ENCODE results near the gene SF1. TPM values are rescaled to one million over a fixed set of nuclear protein-coding genes. Genes with fewer than 3 reads are reported as not detected.
A peak's percentile ranks its signal among the peaks of the same experiment; 100 is the strongest.

SF1 gene
- total and polyA plus RNA-seq, 9 of the 15 experiments (the other 6 are each of a cell fraction or from before 2014, with no cell fraction given), result 13.1 to 334 (median 111) TPM

DNA sequence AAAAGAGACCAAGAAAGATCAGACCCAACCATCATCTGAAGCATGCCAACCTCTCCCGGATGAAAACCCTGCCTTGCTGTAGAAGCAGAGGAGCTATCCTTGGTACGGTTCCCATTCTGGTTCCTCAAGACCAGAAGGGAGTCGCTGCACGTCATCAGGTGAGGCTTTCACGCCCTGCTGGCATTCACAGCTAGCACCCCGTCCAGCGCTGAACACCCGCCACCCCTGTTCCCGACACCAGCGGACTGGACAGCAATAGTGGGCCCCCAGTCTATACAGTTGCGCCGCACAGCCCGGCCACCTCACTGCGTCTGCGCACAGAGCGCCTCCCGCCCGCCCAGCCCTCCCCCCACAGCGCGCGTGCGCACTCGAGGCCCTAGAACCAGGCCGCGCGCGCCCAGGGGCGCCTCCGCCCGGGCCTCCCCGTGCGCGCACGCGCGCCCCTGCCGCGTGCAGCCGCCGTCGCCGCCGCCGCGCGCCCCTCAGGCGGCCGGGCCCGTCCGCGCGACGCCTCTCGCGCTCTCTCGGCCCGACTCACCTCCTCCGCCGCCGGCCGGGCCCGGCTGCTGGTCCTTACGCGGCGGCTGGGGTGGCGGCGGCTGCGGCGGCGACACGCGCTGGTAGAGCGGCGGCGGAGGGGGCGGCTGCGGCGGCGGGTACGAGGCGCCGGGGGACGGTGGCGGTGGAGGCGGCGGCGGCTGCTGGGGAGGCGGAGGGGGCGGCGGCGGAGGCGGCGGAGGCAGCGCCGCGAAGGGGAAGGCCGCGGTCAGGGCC is 706 bp downstream of the SF1 start (continued):
- TF ChIP-seq MNT (conservative IDR thresholded peaks at IDR 0.05) (0 out of 4 replicates have a peak, but pooled peaks of 1 of the 2 experiments have one; percentile 39), SAP30 (IDR thresholded peaks at IDR 0.05; ENCODE audit: borderline replicate concordance, insufficient read depth, low read depth, low read length, poor library complexity, severe bottlenecking) (peak; percentile 66), TEAD4 (IDR thresholded peaks at IDR 0.05; ENCODE audit: low read length) (no peak), TEAD4 (CRISPR knock-in tag; IDR thresholded peaks at IDR 0.05; ENCODE audit: borderline replicate concordance) (no peak), ZNF740 (CRISPR knock-in tag; IDR thresholded peaks at IDR 0.05) (peak; percentile 57; the same call in 1 of the 2 replicates), ZNF740 (tag; IDR thresholded peaks at IDR 0.05) (no peak), E2F6 (IDR thresholded peaks at IDR 0.05; ENCODE audit: borderline replicate concordance in 1 of 2, extremely low read depth in 1 of 2, insufficient read depth in 1 of 2, insufficient read length in 1 of 2, low read depth in 1 of 2, low read length in 1 of 2, poor library complexity in 1 of 2, severe bottlenecking in 1 of 2) (peak; percentile 75 to 89), SIN3A (IDR thresholded peaks at IDR 0.05; ENCODE audit: borderline replicate concordance in 2 of 2, control insufficient read depth in 1 of 2, low read depth in 2 of 2, low read length in 2 of 2) (peak; percentile 62 to 66; a peak in 1 of 4 replicates), ZBTB34 (CRISPR knock-in tag; IDR thresholded peaks at IDR 0.05) (no peak), POLR2G (IDR thresholded peaks at IDR 0.05; ENCODE audit: low read depth, low read length) (peak; percentile 8; the same call in 1 of the 2 replicates)
- TF ChIP-seq, protein P1, sequence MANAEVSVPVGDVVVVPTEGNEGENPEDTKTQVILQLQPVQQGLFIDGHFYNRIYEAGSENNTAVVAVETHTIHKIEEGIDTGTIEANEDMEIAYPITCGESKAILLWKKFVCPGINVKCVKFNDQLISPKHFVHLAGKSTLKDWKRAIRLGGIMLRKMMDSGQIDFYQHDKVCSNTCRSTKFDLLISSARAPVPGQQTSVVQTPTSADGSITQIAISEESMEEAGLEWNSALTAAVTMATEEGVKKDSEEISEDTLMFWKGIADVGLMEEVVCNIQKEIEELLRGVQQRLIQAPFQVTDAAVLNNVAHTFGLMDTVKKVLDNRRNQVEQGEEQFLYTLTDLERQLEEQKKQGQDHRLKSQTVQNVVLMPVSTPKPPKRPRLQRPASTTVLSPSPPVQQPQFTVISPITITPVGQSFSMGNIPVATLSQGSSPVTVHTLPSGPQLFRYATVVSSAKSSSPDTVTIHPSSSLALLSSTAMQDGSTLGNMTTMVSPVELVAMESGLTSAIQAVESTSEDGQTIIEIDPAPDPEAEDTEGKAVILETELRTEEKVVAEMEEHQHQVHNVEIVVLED (CRISPR knock-in tag; IDR thresholded peaks at IDR 0.05), result no peak
- TF ChIP-seq, protein P2, sequence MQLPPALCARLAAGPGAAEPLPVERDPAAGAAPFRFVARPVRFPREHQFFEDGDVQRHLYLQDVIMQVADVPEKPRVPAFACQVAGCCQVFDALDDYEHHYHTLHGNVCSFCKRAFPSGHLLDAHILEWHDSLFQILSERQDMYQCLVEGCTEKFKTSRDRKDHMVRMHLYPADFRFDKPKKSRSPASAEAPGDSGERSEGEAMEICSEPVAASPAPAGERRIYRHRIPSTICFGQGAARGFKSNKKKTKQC (CRISPR knock-in tag; IDR thresholded peaks at IDR 0.05), result peak; percentile 63; the same call in 1 of the 2 replicates

Measured in K562 (cell line).